Measurements from ENCODE around the gene FDCSP.
"Not testable (repeated sequence)": the region's sequence is repeated elsewhere in the genome, so short reads cannot be mapped to it uniquely, and the experiment has no call there.

FDCSP gene
- 0 reads per million in 17 experiments for total RNA-seq

DNA sequence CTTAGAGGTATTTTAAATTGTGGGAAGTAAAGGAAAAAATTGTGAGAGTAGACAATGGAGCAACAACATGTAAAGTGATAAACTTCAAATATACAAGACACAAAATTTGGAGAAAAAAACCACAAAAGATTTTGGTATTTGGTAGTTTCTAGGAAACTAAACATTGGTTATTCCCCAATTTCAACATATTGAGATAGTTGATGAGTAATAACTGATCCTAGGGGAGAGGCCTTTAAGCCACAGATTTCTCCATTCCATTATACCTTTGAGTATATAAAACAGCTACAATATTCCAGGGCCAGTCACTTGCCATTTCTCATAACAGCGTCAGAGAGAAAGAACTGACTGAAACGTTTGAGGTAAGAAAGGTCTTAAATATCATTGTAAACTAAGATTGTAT lies at the start of gene FDCSP:
Gene FDCSP, plus strand, starts transcription at position 301 of the 400 bp plus-strand sequence. CDS start 5,071 bp downstream, outside the sequence.
- no peak for DNase-seq

DNA sequence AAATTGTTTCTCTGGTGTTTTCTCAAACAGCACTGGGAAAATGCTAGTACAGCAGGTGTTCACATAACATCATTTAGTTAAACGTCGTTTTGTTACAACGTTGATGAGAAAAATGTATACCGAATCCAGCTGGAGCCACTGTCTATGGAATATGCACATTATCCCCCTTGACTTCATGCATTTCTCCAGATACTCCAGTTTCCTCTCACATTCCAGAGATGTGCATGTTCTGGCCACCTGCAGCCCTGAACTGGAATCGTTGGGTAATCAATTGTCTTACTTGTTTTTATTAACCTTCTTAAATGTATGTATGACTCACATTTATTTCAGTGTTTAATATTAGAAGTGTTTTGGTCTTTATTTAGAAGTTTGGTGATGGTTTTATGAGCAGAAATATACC lies 48.8 kb upstream of the FDCSP start:
- no peak for DNase-seq

DNA sequence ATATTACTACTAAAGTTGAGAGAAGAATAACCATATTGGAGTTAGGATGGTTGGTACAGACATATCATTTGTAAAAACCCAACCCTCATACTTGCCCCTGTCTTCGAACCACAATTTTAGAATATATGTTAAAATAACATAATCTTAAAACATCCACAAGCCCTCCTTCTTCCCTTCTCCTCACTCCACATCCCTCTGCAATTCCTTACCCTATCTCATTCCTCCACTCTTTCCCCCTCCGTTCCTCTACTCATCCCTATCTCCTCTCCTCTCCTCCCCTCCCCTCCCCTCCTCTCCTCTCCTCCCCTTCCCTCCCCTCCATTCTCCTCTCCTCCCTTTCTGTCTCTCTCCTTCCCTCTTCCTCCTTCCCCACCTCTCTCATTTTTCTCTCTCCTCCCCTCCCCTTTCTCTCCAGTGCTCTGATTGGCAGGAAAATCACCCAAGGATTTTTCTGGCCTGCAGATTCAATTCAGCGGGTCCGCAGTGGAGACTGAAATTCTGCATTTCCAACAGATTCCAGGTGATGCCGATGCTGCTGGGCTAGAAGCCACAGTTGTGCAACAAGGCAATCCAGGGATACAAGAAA lies 47.8 kb upstream of the FDCSP start:
- no peak for DNase-seq

DNA sequence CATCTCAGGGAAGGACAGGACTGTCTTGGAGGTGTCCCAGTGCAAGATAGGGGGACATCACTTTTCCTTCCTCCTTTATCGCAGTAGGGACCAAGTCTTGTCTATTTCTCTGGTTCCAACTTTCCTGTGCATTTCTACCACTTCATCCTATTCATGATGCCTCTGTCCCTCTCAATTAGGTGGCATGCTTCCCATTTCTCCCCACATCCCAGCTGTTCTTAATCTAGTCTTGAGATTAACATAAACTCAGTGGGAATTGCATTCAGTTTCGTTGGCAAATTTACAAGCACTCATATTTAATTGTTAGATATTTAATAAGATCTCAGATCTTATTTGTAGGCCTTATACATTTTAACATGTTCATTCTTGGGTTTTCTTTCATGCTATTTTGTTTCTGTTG lies 46.1 kb upstream of the FDCSP start:
- no peak for DNase-seq

DNA sequence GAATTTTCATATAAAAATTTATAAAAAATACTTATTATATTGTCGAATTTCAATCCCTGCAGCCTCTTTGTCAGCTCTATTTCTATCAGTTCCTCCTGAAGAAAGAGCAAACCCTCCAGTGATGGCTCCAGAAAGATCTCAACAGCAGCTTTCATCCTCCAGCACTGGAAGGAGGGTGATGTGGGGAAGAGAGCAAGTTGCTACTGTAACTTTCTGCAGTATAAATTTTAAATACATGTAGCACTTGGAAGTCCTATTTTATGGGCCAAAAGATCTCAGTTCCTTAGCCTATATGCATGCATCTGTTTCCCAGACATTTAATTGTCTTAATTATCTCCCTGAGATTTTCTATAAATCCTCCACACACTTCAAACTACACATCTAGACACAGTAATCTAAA lies 44.1 kb upstream of the FDCSP start:
- DNase-seq: no peak

- DNase-seq: no peak
Observed at GRCh38 chr4:70182517-70183167, 43.3 kb upstream of the FDCSP start.

GRCh38 chr4:70183168-70183939 lies 42.6 kb upstream of the FDCSP start:
- DNase-seq: peak; percentile 17 to 72 (median 52)

DNA sequence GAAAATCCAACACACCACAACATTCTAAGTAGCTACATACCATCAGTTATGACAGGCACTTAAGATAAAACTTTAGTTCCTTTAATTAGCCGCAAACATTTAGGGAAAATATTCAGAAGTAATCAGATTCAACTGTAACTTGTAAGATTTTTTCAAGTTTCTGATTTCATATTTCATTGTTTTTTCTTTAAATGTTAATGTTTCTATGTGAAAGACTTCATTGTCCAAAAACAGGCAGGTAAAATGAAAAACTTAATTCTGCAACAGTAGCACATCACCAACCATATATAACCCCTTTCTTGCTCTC lies 42.0 kb upstream of the FDCSP start:
- no peak for DNase-seq

DNA sequence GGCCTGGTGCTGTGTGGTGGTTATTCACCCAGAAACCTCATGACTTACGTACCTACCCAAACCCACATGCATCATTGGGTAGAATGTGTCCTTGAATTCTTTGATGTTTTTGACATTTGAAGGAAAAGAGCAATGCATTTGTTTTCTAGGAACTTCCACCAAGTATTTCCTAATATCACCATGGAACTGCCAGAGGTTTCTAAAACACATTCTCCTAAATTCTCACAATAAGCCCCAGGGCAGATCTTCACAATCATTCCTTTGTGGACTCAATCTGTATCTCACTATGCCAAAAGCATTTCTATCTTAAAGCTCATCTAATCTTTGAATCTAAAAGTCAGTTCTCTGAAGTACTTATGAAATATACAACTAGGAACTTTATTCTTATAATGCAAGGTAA lies 38.7 kb upstream of the FDCSP start:
- no peak for DNase-seq

- DNase-seq: no peak
Observed at GRCh38 chr4:70190579-70190978, 35.3 kb upstream of the FDCSP start.

- DNase-seq: no peak
Observed at GRCh38 chr4:70191647-70192046, 34.3 kb upstream of the FDCSP start.

- DNase-seq: no peak
Observed at GRCh38 chr4:70192895-70193294, 33.0 kb upstream of the FDCSP start.

DNA sequence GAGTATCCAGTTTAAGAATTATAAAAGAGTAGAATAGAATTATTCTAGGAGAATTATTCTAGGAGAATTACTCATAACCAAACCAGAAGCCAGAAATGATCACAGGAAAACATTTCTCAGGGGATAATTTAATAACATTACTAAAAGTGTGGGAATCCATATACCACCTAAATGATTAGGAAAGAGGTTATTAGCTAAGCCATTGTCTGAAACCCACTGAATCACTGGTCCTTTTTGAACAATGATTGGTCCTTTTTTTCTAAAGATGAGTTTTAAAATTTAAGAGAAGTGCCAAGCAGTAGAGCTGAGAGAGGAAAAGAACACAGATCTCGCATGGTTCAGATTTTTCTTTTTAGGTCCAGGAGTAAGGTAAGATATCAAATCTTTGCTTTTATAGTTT lies 30.5 kb upstream of the FDCSP start, which contains the start of gene ODAM:
Gene ODAM, plus strand, starts transcription at position 301 of the 400 bp plus-strand sequence. CDS start 819 bp downstream, outside the sequence.
- DNase-seq: no peak

DNA sequence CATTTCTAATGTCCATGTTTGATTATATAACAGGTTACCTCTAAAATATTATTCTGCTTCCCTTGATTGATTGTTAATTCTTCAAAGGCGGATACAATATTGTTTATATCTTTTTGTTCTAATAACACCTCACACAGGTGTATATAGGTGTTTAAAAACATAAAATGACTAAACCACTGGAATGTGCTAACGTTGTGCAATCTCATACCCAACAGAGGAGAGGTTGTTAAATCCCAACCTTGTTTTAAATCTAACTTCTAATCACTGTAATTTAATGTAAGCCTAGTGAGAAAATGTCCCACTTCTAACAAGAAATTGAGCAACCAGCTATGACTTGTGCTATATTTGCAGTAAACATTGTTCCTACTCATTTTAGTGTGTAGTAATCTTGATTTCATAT lies 29.1 kb upstream of the FDCSP start:
- no peak for DNase-seq

DNA sequence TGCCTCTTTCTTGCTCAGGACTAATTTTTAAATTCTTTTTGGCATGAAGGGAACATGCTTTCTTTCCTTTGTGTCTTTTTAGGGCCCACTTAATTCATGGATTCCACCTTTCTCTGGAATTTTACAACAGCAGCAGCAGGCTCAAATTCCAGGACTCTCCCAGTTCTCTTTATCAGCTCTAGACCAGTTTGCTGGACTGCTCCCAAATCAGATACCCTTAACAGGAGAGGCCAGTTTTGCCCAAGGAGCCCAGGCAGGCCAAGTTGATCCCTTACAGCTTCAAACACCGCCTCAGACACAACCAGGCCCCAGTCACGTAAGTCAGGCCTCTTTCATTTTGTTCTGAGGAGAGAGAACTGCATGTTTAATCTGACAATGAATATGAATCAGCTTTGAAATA lies 28.1 kb upstream of the FDCSP start:
- no peak for DNase-seq

DNA sequence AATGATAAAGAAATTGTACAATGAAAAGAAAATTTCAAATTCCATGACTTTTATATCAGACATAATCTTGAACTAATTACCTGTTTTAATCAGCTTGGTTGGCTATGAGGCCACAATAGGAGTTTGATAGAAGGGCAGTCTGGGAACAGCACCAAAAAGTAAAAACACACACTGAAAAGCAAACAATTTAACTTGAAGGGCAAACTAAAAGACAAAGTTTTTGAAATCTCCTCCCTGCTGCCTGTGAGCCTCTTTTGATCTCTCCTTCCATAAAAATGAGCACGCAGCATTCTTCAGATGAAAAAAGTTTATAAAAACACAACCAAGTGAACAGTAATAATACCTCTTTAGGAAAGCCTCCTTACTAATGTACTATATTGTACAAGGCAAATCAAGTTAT lies 22.3 kb upstream of the FDCSP start:
- no peak for DNase-seq

GRCh38 chr4:70212752-70213151 lies 13.2 kb upstream of the FDCSP start:
- DNase-seq: not testable (repeated sequence)

DNA sequence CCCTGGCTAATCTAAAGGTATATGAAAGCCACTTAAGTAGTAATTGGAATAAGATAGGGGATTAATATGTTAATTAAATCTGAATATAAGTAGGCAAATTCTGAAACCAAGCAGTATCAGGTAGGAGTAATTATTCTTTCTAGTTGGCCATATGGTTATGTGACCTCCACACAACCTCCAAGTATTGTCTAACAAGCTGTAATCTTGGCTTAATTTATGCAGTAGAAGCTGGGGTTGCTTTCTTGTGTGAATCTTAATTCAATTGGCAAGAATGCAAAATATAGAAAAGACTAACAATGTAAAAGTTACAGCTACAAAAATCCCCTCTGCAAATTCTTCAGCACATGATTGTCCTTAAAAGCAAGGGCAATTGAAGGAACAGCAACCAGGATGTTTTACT lies 9.8 kb upstream of the FDCSP start:
- not testable (repeated sequence) for DNase-seq

DNA sequence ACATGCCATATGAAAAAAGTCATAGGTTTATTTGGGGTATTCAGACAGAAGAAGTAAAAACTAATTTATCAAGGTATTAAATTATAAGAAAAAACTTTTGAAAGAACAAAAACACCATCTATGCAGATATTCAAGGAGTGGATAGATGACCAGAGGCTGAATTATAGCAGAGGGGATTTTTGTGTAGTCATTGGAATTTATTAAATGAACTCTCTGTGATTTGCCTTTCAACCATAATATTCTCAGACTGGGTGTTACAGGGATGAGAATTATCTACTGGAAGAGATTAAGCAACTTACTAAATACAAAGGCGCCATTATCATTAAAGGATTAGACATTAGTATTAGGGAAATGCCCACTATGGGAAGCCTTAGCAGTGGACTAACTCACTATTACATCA lies 9.4 kb upstream of the FDCSP start:
- DNase-seq: not testable (repeated sequence)

DNA sequence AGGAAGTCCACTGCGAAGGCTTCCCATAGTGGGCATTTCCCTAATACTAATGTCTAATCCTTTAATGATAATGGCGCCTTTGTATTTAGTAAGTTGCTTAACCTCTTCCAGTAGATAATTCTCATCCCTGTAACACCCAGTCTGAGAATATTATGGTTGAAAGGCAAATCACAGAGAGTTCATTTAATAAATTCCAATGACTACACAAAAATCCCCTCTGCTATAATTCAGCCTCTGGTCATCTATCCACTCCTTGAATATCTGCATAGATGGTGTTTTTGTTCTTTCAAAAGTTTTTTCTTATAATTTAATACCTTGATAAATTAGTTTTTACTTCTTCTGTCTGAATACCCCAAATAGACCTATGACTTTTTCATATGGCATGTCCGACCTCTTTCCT lies 4.5 kb upstream of the FDCSP start:
- not testable (repeated sequence) for DNase-seq

DNA sequence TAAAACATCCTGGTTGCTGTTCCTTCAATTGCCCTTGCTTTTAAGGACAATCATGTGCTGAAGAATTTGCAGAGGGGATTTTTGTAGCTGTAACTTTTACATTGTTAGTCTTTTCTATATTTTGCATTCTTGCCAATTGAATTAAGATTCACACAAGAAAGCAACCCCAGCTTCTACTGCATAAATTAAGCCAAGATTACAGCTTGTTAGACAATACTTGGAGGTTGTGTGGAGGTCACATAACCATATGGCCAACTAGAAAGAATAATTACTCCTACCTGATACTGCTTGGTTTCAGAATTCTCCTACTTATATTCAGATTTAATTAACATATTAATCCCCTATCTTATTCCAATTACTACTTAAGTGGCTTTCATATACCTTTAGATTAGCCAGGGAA lies 4.1 kb upstream of the FDCSP start:
- not testable (repeated sequence) for DNase-seq

DNA sequence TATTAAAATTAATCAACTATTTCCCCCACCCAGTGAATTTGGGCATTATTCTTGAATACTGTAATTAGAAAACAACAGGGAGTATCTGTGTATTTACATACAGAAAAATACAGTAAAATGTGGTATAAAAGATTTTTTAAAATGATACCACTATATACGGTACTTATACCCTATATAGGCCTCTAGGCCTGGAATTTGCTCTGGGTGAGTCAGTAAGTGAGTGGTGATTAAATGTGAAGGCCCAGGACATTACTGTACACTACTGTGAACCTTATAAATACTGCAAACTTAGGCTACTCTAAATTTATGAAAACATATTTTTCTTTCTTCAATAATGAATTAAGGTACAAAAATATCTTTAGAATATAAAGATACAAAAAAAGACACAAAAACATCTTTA lies 10.2 kb downstream of the FDCSP start:
- no peak for DNase-seq

- no peak for DNase-seq
Observed at GRCh38 chr4:70239131-70239883, 13.4 kb downstream of the FDCSP start.
